SK-MEL-5 (cell line): ENCODE results near the gene U2SURP. TPM values are rescaled to one million over a fixed set of nuclear protein-coding genes. Genes with fewer than 3 reads are reported as not detected.
"Not testable (repeated sequence)": the region's sequence is repeated elsewhere in the genome, so short reads cannot be mapped to it uniquely, and the experiment has no call there.

Experiments used
- DNase-seq: peaks from one replicate; pipeline ENCODE4 v3.0.0-alpha.2; 2016; ENCODE audit warnings: low read depth, low spot score
- in situ Hi-C: cut with HindIII; loops from 2 replicates; pipeline ENCODE4 v1.10.0; 2016; ENCODE audit warnings: low sequenced_read_pairs, high pct_unique_total_duplicates, low pct_unique_long_range_greater_than_20kb
- total RNA-seq: library from RNA; depleted of rRNA; stranded (reverse); fragments of >200 nt; shearing (Covaris generic); gene quantifications from 2 replicates; pipeline ENCODE4 v1.2.3, GENCODE V29; 2014

U2SURP gene
- total RNA-seq, 1 experiment from 2014 or later: 116 TPM

DNA sequence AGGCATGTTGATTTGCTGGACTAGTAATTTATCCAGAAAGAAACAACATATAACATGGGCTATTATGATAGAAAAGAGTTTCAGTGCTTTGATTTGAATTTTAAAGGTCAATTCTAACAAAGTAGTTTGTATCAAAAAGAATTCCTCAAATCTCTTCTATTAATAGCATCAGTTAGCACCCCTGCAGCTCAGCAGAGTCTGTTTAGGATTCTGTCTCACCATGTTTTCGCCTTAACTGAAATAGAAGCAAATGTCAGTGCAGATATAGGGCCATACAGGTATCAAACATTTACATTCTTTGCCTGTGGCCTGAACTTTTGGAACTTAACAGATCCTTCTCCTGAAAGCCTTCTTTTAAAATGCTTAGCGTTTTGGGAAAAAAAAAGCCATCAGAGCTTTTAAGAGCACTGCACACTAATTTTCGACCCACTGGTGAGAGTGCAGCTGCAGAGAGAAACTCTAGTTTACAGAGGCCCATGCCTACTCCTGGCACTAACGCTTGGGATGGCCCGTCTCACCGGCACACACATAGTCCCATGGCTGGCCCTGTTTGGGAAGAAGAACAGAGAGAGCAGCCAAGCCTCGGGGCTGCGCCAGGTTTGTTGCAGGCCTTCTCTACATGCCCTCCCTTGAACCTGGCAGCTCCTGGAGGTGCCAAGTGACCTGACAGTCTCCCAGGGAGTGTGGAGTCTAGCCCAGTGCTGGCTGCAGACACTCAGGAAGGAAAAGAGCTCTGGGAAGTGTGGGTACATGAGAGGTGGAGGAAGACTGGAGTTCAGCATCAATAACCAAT lies 28.0 kb upstream of the U2SURP start:
- in situ Hi-C loops: no loop called here
- no peak for DNase-seq

DNA sequence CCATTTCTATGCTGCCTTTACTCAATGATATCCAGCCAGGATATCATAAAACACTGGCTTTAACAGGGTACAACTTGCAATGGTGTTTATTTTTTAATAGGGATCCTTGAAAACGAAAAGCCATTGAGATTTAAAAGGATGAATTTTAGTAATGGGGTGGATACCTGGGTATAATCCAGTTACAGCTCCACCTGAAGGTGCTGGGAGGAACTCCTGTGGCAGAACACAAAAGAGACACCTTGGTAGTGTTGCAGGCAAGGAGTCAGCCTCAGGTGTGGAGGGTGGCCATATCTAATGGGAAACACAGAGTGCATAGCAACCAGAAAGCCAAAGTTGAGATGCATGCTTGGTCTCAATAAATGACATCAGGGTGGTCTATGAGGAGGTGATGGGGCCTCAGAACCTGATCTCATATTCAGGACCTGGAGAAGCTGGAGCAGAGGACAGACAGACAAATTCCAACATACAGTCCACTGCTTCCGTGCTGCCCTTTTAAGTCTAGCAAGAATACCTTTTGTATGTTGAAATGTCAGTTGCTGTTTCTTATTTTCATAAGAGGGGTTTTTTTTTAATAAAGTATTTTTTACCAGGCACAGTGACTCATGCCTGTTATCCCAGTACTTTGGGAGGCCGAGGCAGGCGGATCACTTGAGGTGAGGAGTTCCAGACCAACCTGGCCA lies 25.9 kb upstream of the U2SURP start:
- no peak for DNase-seq
- in situ Hi-C loops: no loop called here

DNA sequence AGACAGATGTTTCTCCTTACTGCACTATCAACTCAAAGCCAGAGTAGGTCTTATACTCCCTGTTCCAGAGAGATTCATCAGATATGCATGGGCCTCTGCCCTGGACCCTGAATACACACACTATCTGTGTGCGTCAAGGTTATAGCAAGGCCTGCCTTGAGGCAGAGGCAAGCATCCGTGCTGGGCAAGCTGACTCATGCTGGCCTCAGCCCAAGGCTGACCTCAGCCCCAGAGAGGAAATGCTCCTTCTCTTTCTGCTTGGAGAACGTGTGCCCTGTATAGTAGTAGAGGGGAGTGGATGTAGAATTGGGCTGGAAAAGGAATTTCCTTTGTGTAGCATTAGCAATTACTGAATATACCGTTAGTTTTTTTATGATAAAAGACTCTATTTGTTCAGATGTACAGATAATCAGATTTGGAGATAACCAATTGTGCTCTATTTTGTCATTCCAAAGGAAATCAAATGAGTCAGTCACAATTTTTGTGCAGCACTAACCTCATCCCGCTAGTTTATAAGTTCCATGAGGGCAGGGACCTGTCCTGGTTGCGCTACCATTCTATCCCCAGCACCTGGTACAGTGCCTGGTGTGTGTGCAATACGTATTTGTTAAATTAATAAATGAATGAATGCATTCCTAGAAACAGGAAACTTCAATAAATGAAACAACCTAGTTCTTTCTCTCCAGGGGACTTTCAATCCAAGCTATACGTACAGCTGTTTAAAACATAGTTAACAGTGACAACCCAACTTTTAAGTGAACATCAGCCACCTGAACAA lies 24.6 kb upstream of the U2SURP start:
- DNase-seq: peak; percentile 97
- in situ Hi-C loops: no loop called here

DNA sequence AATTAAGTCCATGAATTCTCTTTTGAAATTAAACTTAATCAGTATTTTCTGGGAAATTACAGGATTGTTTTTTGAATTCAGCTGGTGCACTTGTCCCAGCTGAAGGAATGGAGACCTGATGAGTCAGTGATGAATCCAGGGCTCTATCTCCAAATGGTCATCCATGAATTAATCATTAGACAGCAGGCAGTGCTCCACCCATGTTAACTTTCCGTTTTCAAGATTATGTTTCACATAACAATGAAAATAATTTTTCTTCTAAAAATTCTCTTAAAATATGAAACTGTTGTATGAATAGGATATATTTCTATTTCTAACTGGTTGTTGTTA lies 24.0 kb upstream of the U2SURP start:
- in situ Hi-C loops: no loop called here

DNA sequence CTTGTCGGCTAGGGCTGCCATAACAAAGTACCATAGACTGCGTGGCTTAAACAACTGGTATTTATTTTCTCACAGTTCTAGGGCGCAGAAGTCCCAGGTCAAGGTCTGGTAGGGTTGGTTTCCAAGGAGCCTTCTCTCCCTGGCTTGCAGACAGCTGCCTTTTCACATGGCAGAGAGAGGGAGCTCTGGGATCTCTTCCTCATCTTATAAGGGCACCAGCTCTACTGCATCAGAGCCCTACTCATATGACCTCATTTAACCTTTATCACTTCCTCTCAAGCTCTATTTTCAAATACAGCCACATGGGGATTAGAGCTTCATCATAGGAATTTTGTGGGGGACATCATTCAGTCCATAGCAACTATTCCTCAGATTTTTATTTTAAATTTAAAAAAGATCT lies 20.3 kb upstream of the U2SURP start:
- DNase-seq: peak; percentile 76

More for the DNA sequence above, 24.0 kb upstream of the U2SURP start:
- no peak for DNase-seq

DNA sequence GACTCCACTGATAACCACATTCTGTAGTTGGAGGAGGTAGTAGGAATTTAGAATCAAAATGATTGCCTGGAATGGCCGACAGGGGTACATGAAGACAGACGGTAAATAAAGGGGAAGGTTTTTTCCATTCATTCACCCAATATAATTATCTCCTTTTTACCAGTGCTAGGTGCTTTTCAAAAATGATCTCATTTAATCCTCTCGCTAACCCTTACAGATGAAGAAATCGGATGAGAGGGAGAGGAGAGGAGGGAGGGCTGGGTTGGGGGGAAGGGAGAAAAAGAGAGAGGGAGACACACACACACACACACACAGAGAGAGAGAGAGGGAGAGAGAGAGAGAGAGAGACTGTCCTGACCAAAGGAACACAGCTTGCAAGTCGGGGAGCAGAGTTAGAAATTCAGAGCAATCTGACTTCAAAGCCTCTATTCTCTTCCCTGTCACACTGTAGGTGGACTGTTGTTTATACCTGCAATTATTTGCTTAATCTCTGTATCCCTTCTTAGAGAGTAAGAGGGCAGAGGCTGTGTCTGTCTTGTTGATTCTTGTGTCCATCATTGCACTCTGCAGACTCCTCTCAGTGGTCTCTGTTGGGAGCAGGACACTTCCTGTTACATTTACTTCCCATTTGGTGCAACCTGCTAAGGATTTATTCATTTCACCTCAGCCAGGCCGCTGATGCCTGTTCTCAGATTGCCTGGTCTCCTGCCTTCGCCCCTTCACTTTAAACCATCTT lies 19.2 kb upstream of the U2SURP start:
- in situ Hi-C loops: no loop called here
- DNase-seq: no peak

More for the DNA sequence above, 20.3 kb upstream of the U2SURP start:
- in situ Hi-C loops: no loop called here

DNA sequence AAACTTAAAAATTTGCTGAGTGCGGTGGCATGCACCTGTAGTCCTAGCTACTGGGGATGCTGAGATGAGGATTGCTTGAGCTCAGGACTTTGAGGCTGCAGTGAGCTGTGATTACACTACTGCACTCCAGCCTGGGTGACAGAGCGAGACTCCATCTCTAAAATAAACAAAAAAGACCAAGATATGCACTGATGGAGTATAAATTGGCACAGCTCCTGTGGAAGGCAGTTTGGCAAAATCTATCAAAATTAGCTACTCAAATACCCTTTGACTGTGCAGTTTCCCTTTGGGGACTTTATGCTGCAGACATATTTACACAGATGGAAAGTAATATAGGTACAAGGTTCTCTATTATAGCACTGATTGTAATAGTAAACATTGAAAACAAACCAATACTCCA lies 18.1 kb upstream of the U2SURP start:
- in situ Hi-C loops: no loop called here

DNA sequence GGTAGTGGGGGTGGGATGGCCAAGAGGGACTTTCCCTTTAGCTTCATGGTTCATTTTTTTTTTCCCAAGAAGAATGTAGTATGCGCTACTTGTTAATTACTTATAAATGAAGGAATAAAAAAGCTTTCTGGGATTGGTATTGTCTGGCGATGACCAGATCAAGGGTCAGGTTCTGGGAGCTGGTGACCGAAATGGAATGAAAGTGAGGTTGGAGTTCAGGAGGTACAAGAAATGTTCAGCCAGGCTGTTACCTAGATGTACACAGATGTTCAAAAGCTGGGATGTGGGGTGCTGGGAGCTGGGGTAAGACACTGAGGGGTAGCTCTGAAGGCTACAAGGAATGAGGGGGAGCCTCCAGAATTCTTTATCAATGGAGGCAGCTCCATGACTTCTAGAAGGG lies 17.1 kb upstream of the U2SURP start:
- DNase-seq: no peak
- in situ Hi-C loops: no loop called here

More for the DNA sequence above, 18.1 kb upstream of the U2SURP start:
- no peak for DNase-seq

DNA sequence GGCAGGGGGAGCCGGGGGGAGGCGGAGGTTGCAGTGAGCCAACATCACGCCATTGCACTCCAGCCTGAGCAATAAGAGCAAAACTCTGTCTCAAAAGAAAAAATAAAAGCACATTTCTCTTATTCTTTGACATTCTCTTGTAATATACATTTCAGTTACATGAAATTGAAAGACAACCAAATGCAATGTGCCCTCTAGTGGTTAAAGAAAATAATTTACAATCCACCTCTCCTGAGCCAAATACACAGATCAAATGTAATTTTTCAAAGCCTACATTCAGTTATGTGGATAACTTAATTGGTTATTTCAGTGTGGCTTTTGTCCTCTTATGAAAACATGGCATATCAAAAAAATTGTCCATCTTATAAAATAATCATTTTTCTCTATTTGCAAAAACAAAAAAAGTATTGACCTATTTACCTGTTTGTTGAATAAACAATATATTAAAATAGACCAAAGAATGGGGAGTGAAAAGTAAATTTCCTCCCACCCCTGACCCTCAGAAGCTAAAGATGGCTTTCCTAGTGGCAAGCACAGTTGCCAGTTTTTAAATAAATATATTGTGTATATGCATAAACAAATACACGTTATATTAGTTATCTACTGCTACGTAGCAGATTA lies 14.2 kb upstream of the U2SURP start:
- in situ Hi-C loops: no loop called here
- DNase-seq: peak; percentile 67

DNA sequence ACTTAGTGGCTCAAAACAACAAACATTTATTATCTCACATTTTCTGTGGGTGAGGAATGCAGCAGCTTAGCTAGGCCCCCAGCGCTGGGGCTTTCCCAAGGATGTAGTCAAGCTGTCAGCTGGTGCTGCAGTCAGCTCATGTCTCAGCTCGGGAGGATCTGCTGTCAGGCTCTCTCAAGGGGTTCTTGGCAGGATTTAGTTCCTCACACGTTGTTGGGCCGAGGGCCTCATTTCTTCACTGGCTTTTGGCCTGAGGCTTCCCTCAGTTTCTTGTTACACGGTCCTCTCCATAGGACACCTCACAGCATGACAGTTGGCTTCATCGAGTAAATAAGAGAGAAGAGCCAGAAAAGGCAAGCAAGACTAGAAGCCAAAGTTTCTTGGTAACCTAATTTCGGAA lies 13.7 kb upstream of the U2SURP start:
- in situ Hi-C loops: no loop called here
- DNase-seq: no peak

DNA sequence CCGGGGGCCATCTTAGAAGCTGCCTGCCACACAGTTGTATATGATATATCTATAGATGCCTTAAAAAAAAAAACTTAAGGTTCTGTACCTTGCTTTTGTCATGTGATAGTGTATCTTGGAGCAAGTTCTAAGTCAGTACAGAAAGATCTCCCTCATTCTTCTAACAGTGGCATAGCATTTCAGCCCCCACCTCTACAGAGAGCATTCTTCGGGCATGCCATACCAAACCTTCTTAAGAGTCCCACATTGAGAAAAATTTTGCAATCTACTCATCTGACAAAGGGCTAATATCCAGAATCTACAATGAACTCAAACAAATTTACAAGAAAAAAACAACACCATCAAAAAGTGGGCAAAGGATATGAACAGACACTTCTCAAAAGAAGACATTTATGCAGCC lies 13.1 kb upstream of the U2SURP start:
- DNase-seq, in situ Hi-C loops: not testable (repeated sequence)

DNA sequence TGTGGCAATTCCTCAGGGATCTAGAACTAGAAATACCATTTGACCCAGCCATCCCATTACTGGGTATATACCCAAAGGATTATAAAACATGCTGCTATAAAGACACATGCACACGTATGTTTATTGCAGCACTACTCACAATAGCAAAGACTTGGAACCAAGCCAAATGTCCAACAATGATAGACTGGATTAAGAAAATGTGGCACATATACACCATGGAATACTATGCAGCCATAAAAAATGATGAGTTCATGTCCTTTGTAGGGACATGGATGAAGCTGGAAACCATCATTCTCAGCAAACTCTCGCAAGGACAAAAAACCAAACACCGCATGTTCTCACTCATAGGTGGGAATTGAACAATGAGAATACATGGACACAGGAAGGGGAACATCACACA lies 12.5 kb upstream of the U2SURP start:
- in situ Hi-C loops, DNase-seq: not testable (repeated sequence)

DNA sequence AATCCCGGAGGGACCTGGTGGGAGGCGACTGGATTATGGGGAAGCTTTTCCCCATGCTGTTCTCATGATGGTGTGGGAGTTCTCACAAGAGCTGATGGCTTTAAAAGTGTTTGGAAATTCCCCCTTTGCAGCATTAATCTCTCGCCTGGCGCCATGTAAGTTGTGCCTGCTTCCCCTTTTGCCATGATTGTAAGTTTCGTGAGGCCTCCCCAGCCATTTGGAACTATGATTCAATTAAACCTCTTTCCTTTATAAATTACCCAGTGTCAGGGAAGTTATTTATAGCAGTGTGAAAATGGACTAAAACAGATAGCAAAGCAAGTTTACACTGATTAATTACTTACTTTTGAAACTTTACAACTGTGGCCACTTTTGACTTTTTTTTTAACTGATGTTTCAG lies 10.6 kb upstream of the U2SURP start:
- DNase-seq: no peak
- in situ Hi-C loops: no loop called here

DNA sequence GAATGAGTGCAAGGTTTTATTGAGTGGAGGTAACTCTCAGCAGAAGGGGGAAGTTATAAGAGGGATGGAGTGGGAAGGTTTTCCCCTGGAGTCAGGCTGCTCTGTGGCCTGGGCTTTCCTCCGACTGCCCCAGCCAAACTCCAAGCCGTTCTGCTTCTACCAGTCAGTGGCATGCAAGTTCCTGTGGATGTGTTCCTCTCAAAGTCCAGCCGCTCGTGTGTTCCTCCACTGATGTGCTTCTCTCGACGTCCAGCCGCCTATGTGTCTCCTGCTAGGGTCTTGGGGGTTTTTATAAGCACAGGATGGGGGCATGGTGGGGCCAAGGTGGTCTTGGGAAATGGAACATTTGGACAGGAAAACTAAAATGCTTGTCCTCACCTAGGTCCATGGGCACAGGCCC lies 9.0 kb upstream of the U2SURP start:
- DNase-seq: no peak
- in situ Hi-C loops: no loop called here

DNA sequence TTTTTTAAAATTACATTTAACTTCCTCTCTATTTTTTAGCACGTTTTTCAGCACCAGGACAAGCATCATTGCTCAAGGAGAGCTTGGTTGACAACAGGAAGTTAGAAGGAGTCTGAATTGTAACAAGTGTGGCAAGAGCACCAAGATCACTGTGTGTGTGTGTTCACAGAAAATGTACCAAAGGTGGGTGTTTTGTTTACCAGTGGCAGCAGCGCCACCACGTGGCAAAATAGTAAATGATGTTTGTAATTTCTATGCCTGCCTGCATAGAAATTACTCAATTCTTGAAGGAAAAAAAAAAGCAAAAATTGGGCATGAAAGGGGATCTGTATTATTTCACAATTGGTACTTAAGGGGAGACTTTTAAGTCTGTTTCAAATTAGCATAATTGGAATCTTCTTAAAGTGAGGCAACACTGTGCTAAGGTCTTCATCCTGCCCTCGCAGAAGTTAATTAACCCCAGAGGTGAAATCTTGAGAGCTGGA lies 7.4 kb upstream of the U2SURP start:
- peak; percentile 82 for DNase-seq
- in situ Hi-C loops: no loop called here

DNA sequence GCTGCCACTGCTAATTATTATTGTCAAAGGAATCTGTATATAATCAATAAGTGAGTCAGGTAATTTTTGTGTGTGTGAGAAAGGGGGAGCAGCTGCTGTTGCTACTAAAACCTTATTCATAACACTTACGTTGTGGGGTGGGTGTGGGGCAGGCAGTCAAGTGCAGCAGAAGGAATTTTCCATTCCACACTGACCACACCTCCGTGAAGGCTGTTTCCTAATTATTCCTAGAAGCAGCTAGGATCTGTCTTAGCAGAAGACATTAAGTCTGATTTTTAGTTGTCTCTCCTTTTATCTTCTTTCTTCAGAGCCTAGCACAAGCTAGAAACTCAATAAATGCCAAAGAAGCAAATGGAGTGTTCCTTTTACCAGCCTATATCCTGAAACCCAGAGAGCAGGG lies 4.0 kb upstream of the U2SURP start:
- in situ Hi-C loops: no loop called here
- DNase-seq: no peak

DNA sequence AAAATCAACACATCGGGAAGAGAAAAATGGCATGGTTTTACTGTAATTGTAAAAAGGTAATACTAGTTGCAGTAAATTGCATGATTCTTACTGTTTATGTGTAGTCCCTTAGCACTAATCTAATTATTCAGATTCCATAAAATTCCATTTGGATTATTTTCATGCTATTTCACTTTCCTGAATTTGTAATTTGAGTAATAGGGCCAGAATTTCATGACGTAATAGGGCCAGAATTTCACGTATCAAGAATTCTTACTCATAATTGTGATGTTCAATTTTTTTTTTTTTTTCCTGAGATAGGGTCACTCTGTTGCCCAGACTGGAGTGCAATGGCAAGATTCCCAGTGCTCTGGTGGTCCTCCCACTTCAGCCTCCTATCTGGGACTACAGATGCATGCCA lies 2.9 kb upstream of the U2SURP start:
- in situ Hi-C loops: no loop called here
- no peak for DNase-seq
